Umbilical cord (tissue), 2 donors: Measurements from ENCODE around the gene TFEB. TPM values are rescaled to one million over a fixed set of nuclear protein-coding genes. Genes with fewer than 3 reads are reported as not detected.

Experiments
- DNase-seq: peaks from one replicate; pipeline ENCODE4 v3.0.0-alpha.2; 2015; ENCODE audit warnings: low spot score
- total RNA-seq: library from RNA; depleted of rRNA; stranded (reverse); fragments of >200 nt; gene quantifications from one replicate; pipeline ENCODE4 v1.2.3, GENCODE V29; 2014; ENCODE audit warnings: low replicate concordance; ENCODE audit not compliant: insufficient read depth

The TFEB gene
- total RNA-seq, 1 donor from 2014 or later, result 3.1 TPM

DNA sequence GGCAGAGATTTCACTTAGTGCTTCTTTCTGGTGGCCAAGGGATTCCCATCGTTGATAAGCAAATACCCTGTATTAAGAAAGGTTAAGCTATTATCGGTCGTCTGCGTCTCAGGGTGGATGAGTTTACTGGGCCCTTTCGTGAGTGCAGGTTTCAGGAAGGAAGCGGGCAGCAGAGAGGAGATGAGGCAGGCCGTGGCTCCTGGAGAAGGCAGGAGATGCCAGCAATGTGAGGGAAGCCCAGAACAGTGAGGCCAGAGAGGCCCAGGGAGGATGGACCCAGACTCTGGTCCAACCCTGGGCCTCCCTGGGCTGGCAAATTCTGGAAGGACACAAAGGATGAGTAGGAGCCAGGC, 11.2 kb downstream of the TFEB start:
- peak; percentile 73 for DNase-seq

DNA sequence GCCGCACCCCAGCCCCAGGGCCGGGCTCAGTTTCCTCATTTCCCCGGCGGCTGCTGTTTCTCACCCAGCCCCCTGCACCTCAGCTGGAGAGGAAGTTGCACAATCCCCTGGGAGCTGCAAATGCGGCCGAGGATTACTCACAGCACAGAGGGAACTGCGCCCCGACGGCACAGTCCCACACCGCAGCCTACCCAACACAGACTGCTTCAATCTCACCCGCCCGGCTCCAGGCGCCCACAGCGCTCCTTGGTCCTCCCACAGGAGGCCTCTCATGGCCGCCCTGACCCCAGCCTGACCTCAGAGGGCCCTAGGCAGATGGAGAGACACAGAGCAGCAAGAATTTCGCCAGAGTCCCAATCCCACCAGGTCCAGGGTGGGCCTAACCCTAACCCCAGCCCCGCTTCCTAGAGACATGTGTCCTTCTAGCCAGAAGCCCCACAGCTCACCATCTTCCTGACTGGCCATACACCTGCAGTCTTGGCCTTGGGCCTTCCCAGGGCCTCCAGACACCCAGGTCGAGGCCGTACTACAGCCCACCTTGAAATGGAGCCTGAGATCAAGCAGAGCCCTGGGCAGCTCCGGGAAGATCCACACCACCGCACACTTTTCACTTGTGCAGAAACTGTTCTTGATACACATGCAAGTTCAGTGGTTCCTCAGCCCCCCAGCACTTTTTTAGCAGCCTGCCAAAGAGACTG, 11.7 kb downstream of the TFEB start:
- DNase-seq, result peak; percentile 88

DNA sequence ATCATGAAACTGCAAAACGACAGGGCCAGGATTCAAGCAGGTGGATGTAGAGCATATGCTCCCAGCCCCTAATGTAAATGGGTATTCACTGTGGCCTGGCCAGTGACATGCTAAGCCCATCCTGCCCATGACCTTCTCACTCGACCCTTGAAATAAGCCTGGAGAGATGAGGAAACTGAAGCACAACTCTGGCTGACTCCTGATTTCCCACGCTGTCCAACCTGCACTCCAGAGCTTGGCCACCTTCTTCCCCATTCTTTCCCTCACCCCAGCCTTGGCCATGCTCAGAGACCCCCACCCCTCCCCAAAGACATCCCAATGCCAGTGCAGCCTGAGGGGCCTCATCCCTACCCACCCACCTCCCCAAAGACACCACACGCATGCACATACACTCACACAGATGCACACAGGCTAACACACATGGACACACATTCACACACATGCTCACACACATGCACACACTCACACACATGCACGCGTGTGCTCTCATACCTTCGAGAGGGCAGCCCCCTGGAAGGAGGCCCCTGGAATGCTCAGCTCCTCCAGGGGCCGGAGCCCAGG, 12.4 kb downstream of the TFEB start:
- no peak for DNase-seq

DNA sequence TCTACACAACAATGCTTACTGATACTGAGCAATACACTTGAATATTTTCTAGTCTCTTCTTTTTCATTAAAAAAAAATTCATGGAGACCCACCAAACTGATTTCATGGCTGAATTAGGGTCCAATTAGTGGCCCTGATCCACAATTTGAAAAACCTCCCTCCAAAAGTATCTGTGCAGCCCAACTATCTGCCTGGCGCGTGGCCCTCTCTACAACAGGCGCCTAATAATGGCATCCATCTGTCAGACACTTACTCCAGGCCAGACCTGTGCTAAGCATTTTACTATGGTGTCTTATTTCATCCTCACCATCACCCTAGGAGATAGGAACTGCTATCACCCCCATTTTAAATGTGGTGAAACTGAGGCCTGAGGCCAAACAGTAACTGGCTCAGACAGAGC, 14.0 kb downstream of the TFEB start:
- DNase-seq, result no peak

DNA sequence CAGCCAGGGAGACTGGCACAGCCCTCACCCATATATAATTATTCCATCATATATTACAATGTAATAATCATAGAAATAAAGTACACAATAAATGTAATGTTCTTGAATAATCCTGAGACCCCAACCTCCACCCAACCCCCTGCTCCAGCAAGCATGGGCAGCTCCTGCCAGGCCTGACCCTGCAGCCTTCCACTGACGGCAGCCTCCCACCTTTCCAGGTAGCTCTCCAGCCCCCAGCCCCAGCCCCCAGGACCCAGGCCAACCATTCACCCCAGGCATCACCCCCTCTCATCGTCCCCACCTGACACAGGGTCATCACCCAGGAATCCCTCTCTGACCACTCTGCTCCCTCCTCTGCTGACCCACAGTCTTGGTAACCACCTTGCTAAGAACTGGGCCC, 14.6 kb downstream of the TFEB start:
- DNase-seq, result no peak

DNA sequence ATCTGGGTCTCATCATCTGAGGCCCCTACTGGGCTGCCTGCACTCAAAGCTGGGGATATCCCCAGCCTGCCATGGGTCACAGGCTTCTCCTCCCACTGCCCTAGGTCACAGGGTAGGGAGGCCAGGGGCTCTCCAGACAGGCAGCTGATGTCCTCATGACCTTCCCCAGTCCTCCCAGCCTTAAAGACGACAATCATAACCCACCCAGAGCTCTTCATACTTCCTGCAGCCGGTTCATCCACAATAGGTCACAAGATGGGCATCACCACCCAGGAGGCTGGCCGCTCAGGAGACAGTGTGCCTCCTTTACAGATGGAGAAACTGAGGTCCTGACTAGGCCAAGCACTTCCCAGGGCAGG, 15.2 kb downstream of the TFEB start:
- DNase-seq, result no peak

DNA sequence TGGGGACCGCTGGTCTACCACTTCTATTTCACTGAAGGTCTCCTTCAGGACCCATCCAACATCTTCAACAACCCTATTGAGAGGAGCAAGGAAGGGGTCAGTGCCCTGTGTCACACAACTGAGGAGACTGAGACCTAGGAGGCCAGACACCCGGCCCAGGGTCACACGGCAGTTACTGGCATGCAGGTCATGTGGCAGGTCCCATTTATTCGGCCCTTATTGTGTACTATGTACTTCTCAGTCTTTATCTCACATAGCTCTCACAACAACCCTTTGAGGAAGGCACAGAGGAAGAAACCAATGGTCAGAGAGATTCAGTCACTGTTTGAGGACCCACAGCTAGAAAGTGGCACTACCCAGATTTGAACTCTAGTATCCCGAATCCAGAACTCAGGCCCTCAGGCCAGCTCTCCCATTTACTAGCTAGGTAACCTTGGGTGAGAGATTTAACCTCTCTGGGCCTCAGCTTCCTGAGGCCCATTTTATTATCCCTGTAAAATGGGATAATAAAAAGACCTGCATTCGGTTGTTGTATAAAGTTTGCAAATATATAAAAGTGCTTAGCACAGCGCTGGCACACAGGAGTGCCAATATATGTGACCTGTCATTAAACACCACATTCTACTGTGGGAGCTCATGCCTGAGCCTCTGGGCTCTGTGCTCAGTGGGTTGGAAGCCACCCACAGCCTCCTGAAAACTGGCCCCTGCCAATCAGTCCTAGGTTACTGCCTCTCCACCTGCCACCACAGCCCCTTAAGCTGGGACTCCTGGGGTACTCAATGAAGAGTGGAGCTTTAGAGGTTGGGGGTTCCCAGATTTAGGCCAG, 15.8 kb downstream of the TFEB start:
- no peak for DNase-seq

DNA sequence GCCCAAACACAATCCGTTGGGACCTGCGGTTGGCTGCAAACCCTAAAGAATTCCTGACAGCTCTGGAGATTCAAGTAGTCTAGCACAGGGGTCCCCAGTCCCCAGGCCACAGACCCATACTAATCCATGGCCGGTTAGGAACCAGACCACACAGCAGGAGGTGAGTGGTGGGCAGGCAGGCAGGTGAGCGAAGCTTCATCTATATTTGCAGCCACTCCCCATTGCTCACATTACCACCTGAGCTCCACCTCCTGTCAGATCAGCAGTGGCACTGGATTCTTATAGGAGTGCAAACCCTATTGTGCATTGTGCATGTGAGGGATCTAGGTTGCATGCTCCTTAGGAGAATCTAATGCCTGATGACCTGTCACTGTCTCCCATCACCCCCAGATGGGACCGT, 16.6 kb downstream of the TFEB start:
- no peak for DNase-seq

DNA sequence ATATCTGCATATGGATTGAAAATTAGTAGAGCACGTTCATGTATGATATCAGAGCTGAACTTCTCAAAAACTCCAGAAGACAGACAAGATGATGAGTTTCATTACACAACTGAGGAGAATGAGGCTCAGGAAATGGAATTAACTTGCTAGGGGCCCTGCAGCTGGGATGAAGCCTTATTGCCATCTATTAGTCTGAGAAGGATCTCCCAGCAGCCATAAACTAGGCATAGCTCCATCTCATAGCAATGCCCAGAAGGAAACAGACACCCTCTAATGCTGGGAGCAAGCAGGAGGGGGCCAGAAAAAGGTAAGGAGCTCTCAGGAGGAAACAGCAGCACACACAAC, 18.0 kb downstream of the TFEB start:
- DNase-seq, result peak; percentile 56

DNA sequence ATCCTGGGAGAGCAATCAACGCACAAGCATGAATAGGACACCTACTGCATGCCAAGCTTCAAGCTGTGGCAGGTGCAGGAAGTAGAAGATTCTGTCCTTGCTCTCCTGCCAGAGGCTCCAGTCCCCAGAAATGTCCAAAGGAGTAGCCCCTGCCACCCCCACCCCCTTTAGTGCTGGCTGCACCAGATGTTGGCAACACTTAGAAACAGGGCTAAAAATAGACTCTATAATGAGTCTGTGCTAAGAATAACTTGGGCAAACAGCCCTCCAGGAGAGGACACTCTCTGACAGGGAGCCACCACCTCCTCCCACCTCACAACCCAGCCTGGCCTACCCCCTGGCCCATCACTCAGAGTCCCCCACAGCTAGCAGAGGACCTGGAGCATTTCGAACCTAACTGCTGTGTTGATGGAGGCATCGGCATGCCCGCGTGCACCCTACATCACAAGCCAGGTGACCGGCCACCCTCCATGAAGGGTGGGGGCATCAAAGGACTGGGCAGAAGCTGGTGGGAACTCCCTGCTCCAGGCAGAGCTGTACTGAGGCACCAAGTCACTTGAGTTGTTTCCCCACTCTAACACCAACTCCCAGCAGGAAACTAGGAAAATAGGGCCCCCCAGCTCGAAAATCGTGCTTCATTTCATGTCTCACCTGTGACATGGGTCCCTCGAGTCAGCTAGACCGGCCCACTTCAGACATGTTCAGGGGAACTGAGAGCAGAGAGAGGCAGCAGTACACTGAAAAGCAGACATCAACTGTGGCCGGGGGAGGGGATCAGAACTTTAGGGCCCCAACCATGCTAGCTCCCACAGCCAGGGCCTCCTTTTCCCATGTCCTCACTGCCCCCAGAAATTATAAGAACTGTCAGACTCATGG, 18.7 kb downstream of the TFEB start:
- no peak for DNase-seq

DNA sequence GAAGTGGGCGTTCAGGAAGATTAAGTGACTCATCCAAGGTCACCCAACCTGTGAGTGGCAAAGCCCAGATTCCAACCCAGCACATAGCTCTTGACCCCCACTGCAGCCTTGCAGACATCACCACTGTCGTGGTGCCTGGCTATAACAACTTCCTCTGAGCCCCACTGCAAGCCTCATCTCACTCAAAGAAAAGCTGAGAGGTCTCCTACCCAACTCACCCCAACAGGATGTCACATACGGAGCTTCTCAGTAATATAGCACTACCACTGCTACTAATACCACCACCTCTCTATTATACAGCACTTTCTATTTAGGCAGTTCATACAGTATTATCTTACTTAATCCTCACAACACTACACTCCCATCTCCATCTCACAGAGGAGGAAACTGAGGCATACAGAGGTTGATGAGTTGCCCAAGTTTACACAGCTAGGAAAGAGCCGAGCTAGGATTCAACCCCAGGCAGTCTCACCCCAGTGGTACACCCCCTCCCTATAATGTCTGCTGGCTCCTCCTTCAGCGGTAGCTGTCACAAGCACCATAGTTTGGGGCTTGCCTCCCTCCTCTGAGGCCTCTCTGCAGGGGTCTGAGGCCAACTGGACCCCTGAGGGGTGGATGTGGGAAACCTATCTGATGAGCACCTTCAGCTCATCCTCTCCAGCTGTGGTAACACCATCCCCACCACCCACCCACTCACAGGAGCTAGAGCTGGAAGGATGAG, 19.5 kb downstream of the TFEB start:
- DNase-seq, result no peak

DNA sequence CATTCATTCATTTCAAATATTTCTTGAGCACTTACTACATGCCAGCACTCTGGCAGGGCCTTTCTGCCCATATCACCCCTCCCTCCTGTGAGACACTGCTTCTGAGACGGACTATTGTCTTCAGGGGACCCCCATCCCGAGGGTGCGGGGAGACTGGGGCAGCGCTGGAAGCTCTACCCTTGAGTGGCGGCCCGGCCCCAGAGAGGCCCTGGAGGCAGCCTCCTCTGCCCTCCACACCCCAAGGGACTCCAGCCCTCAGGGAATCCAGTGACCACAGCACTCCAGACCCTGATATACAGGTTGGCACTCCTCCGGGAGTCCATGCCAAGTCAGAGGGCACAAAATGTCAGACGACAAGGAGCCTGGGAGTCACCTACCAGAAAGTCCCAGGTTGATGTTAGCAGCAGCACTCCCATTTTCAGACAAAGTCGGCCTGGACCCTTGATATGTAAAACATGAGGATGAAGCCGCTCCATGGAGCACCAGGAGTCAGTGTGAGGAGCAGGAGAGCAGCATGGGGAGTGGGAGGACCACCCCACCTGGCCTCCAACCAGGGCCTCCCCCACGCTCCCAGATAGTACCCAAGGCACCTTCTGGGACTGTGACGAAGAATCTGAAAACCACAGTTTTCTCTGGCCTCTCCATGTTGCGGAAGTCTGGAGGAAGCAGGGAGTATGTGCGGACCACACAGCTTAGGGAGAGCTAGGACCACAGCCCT, 20.7 kb downstream of the TFEB start:
- DNase-seq, result no peak

DNA sequence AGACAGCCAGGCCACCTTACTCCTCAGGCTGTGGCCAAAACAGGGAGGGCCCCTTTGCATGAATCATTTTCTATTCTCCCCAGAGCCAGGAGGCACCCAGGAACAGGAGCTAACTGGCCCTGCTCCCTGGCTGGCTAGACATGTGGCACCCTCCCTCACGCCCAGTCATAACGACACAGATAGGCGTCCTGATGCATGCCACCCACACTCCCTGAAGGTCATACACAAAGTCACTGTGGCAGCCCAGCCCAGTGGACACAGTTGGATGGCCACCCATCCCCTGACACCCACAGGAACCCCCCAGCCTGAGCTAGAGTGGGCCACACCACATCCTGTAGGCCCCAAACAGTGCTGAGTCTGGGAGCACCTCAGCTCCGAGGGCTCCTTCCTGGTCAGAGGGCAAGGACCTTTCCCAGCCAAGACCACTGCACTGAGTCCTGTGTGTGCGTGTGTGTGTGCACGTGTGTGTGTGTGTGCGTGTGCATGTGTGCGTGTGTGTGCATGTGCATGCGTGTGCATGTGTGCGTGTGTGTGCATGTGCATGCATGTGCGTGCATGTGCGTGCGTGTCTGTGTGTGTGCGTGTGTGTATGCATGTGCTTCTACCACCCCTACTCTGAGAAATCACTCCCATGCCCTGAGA, 21.6 kb downstream of the TFEB start:
- DNase-seq, result no peak

DNA sequence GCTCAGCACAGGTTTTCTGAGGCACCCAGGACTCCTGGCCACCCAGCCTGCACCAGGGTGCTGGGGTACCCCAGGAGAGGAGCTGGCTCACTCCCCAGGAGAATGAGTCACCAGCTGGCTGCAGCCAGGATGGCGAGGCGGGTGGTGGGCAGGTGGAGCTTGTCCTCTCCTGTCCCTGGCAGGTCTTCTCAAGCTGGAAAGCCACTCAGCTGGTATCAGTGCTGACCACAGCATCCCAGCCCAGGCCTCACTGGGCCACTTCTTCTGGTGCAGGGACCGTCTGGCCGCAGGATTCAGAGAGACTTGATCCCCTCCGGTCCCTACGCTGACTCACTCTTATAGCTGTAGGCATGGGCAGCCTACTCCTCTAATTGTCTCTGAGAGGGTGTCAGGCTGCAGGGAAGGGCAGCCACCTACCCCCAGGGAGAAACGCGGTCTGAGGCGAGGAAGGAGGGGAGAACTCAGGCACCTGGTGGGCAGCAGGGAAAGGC, 22.2 kb downstream of the TFEB start:
- DNase-seq, result no peak

DNA sequence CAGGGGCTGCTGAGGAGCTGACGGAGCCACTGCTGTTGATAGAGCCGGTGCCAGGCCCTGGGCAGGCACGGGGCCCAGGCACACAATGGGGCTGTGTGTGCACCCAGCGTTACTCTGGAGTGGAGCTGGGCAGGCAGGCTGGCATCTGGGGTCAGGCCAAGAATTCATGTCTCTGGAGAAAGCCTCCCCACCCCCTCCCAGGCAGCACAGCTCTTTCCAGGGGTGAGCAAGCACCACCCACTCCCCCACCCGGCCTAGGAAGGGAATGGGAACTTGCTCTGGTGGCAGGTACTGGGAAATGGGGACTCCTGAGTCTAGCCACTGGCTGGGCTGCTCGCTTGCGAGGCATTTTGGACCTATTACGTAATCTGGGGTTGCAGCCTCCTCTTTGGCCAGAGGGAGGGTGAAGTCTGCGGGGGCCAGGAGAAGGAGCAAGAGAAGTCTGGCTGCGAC, 22.7 kb downstream of the TFEB start:
- no peak for DNase-seq

DNA sequence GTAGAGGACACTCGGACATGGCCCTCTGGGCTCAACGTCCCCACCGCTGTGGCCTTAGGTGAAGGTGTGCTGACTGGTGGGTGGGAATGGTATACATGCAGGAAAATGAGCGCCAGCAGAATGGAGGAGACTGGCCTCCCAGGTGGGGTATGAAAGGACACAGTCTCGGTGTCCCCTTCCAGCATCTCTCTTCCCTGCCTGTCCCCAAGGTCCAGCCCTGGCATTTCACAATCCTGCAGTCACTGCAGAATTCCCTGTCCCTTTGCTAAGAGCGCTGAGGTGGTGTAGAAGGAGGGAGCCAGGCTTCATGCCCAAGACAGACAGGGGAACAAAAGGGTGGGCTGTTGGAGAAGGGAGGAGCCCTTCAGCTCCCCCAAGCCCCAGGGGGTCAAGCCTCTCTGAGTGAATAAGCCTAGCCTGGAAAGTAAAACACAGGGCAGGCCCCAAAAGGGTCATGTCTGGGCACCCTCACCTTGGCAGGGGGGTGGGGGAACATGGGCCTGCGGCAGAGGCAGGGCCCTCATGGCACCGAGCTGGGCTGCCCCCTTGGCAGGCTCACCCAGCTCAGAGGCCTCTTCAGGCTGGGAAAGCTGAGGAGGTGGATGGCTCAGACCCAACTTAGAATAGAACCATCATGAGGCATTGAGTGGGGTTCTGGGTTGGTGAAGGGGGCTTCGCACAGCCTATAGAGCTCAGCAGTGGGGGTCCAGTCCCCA, 23.9 kb downstream of the TFEB start:
- no peak for DNase-seq

DNA sequence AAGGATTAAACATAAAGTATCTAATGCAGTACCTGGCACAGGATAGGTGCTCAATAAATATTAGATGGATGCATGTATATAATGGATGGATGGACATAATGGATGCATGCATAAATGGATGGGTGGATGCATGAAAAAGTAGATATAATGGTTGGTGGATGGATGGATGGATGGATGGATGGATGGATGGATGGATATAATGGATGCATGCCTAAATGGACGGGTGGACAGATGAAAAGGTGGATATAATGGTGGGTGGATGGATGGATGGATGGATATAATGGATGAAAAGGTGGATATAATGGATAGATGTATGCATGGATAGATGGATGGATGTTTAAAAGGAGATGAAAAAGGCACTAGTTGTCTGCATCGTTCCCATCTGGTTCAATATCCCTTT, 26.0 kb downstream of the TFEB start:
- no peak for DNase-seq

DNA sequence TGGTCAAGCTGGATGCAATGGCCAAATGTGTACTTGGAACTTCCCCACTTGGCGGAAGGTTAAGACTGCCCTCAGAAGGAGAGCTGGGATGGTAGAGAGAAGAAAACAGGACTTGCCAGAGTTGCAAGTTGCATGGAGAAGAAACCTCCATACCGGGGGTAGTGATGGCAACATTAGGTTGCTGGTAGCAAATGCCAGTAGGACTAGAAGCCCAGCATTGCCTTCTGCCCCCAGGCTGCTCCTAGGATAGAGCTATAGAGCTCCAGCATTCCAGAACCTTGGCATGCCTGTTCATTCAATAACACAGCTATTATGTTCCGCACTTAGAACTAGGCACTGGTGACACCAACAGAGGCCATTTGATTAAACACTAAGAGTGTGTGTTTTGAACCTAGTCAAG, 26.6 kb downstream of the TFEB start:
- no peak for DNase-seq

DNA sequence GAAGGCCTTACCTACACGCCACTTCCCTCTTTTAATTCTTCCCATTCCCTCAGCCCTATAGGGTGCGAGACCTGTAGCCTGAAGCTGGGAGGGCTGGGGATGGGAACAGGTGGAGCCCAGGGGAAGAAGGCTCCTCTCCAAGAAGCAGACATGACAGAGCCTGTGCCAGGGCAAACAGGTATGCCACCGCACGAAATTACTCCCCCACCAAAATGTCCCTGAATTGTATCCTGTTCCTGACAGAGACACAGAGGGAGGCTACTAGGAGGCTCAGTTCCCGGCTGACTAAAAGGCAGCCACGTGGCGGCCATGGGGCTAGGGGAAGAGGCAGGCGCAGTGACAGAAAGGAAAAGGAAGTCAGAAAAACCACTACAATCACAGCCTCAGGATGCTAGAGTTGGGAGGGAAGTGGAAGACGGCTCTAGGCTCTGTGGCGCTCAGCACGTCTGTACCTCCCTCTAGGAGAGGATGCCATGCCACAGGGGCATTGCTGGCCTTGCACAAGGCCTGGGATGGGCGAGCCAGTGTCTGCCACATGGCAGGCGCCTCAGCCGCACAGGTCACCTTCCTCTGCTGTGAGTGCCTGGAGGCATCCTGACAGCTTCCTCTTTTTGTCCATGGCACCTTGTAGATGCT, 27.7 kb downstream of the TFEB start:
- no peak for DNase-seq
